GM18499 (cell line): ENCODE data around the gene DAGLA.

Experiments used
- ATAC-seq: cut with Tn5 transposase; IDR thresholded peaks from one replicate; pipeline ENCODE4 v1.9.1; 2021; ENCODE audit warnings: moderate number of reproducible peaks; ENCODE audit not compliant: insufficient read depth, unreplicated experiment

The DAGLA gene

DNA sequence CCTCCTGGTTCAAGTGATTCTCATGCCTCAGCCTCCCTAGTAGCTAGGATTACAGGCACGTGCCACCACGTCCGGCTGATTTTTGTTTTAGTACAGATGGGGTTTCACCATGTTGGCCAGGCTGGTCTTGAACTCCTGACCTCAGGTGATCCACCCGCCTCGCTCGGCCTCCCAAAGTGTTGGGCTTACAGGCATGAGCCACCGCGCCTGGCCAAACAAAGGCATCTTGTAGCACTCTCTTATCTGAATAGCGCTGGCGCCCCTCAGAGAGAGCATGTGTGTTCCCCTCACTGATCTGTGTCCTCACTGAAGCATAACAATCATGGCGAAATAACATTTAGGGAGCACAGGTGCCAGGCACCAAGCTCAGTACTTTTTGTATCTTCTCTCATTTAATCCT is 7.2 kb downstream of the DAGLA start:
- ATAC-seq, result no peak

DNA sequence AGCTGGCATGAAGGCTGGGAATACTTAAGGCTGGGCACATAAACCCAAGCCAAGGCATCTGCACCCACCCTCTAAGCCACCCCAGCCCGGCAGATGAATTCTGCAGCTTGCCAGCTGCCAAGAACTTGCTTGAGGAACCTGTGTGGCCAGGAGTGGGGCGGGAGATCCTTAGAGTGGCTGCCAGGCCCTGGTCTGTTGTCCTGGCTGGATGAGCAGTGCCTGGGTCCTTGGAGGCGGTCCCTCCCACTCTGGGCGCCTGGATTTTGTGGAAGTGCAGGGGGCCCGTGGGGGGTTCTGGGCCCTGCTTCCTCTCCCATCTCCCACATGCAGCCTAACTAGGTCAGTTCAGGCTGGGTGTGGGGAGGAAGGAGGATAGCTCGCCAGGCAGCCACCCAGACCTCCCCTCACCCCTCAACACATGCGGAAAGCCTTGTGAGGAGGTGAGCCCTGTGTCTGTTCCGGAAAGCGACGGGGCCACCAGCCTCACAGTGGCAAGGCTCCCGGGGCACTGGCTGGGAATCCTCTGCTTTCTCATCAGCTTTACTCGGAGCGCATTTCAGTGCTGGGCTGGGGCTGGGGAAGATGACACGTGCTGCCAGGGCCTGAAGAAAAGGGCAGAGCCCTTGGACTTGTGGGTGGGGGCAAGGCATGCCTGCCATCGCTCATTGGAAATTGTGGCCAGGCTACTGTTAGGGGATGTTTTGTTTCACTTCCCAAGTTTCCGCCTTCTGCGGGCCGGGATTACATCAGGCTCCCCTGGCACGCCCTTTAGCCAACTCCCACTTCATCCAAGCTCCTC is 8.4 kb downstream of the DAGLA start:
- no peak for ATAC-seq

- ATAC-seq, result no peak
Observed at GRCh38 chr11:61689164-61689496, 8.9 kb downstream of the DAGLA start.

DNA sequence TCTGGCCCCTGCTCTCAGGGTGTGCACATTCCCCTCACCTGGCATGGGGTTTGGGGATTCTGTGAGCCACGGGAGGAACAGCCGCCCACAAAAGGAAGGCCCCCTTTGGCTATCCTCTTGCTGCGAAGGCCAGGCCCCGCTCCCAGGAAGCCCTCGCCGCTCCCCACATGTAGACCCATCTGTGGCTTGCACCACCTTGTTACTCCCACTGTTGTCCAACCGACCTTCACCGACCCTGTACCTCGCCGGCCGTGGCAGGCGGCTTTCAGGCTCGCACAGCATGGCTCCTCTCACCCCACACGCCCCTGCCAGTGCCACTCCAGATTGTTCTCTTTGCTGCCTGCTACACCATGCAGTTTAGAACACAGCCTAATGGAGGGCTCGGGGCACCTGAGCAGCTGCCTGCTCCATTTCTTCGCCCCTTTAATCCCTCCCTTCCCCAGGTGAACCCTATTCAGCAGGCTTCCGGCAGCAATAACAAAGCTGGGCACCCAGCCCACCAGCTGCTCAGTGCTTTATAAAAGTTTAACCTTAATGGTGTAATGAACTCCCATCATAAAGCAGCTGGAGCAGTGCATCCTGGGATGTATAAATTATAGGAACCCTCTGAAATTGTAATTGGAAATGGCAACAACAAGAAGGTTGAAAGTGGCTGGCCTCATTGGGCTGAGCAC is 10.7 kb downstream of the DAGLA start:
- no peak for ATAC-seq

DNA sequence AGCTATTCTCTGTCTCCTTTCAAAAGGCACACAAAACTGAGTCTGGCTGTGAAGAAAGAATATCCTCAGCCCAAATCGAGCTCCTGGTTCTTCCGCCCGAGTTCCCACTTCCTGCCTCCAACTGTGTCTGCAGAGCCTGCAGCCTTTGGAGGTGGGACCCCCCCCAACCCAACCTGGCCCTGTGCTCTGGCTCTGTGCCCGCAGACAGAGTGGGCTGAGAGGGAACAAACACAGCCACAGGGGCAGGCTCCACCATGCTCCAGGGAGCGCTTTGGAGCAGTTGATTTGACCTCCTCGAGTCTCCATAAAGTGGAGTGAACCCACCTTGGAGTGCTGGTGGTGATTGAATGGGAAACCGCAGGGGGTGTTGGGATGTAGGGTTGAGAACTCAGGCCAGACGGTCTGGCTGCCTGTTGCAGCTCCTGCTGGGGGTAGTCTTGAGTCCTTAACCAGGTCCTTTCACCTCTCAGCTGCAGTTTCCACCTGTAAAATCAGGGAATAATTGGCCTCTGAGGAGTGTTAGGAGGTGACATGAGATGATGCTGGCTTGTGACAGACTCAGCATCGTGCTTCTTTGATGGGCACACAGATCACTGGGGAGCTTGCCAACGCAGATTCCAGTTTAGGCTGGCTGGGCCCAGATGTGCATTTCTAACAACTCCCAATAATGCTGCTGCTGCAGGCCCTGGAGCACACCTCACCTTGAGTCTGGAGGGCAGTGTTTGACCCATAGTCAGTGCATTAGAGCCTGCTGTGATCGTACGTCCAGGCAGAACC is 11.4 kb downstream of the DAGLA start:
- ATAC-seq, result no peak

- no peak for ATAC-seq
Observed at GRCh38 chr11:61693922-61694601, 13.9 kb downstream of the DAGLA start.

DNA sequence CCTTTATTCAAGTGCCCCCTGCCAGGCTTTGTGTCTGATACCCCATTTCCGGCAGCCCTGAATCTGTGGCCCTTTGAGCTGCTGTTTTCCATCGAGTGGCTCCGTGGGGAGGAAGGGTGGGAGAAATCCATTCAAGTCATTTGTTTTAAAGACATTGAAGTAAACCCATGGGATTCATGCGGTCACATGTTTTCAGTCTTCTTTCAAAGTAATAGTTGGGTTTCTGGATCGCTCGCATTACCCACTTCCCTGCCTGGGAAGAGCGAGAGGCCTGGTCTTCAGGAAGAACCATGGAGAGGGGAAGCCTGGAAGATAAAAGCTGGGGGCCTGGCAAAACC is 14.4 kb downstream of the DAGLA start:
- no peak for ATAC-seq

GRCh38 chr11:61694946-61695706 is 14.9 kb downstream of the DAGLA start:
- ATAC-seq, result no peak

GRCh38 chr11:61695917-61696316 is 15.7 kb downstream of the DAGLA start:
- no peak for ATAC-seq

DNA sequence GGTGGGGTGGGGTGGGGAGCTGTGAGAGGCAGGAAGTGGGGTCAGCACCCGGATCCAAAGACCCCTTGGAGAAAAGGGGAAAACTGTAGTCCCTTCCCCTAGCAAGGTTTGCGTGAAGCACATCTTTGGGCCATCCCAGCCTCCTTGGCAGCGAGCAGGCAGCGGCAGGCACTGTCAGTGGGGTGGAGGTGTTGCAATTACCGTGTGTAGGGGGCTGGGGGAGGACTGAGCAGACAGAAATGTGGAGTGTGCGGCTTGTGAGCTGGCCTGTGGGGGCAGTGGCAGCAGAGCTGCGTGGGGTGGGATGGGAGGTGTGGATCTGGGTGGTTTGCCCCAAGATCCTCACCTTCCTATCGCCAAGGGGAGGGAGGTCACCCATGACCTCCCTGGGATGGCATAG is 16.4 kb downstream of the DAGLA start:
- ATAC-seq, result no peak

GRCh38 chr11:61697078-61697502 is 16.9 kb downstream of the DAGLA start:
- ATAC-seq, result no peak

- ATAC-seq, result no peak
Observed at GRCh38 chr11:61697764-61698163, 17.6 kb downstream of the DAGLA start.

GRCh38 chr11:61698173-61698948 is 18.2 kb downstream of the DAGLA start:
- no peak for ATAC-seq

- ATAC-seq, result no peak
Observed at GRCh38 chr11:61699737-61700160, 19.6 kb downstream of the DAGLA start.

- ATAC-seq, result no peak
Observed at GRCh38 chr11:61700212-61700611, 20.0 kb downstream of the DAGLA start.

- ATAC-seq, result no peak
Observed at GRCh38 chr11:61700720-61701119, 20.5 kb downstream of the DAGLA start.

- no peak for ATAC-seq
Observed at GRCh38 chr11:61701242-61701886, 21.2 kb downstream of the DAGLA start.

DNA sequence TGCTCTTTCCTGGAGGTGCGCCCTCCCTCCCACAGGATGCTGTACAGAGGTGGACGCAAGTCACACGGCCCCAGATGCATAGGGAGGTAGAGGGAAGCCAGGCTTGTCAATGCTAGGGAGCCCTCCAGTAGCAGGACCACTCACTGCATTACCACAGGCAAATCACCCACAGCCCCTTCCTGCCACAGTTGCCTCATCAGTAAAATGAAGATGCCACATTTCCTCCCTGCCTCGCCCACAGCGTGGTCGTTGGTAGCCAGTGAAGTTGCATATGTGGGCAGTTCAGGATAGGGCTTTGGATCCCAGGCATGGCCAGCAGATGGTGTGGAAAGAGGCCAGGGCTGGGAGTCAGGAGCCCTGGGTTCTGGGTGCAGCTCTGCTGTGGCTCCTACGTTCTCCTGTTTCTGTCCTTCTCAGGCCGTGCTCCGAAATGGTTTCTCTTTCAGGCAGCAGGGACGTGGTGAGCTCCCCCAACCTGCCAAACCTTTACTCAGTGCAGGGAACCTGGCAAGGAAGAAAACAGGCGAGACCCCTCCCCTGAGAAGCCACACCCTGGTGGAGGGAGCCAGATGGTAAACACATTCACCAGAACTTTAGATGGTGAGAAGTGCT is 22.6 kb downstream of the DAGLA start:
- ATAC-seq, result no peak
